SK-N-SH (cell line): Measurements from ENCODE around the gene TMPRSS15. TPM values are rescaled to one million over a fixed set of nuclear protein-coding genes. Genes with fewer than 3 reads are reported as not detected.

Experiments
- CTCF ChIA-PET: fragments of 300-600, 350-600 bp; formaldehyde crosslinking; extraction: SDS; loops from one replicate; lab custom pipeline; 2021; lab: Yijun Ruan, JAX
- POLR2A ChIA-PET: fragments of 350-600 bp; sonication (Branson Sonifier 250); formaldehyde crosslinking; extraction: SDS; loops from one replicate; lab custom pipeline; 2020; ENCODE audit warnings: antibody characterized with exemption, inconsistent platforms; lab: Yijun Ruan, JAX
- DNase-seq: peaks from one replicate; pipeline ENCODE4 v3.0.0; 2012
- H2AFZ ChIP-seq: fragments of 200-600 bp; sonication (generic); 2 replicates; pipeline ENCODE4 v1.8.1; 2016; ENCODE audit warnings: antibody characterized with exemption, mild to moderate bottlenecking, low read depth
- H3F3A ChIP-seq: fragments of 200-600 bp; sonication (generic); replicated peaks from 2 replicates; pipeline ENCODE3; 2016; ENCODE audit warnings: antibody characterized with exemption, mild to moderate bottlenecking; ENCODE audit not compliant: insufficient read depth
- H3K27ac ChIP-seq, 2 experiments: fragments of 200-500 bp in 1 of 2; fragments of 200-600 bp in 1 of 2; sonication (Bioruptor generic) in 1 of 2; sonication (generic), shearing (Covaris generic) in 1 of 2; 2 replicates each; pipeline versions ENCODE4 v1.5.1 to v1.6.1; 2014 to 2016; ENCODE audit warnings: low read depth in 2 of 2, inconsistent platforms in 1 of 2, low read length in 1 of 2, mild to moderate bottlenecking in 1 of 2, mixed read lengths in 1 of 2
- H3K27me3 ChIP-seq: fragments of 200-600 bp; sonication (generic), shearing (Covaris generic); 2 replicates; pipeline ENCODE4 v1.6.1; 2016; ENCODE audit warnings: mixed run types; ENCODE audit not compliant: insufficient read depth
- H3K36me3 ChIP-seq, 2 experiments: fragments of 200-500 bp in 1 of 2; fragments of 200-600 bp in 1 of 2; sonication (Bioruptor generic) in 1 of 2; sonication (generic) in 1 of 2; replicated peaks in 1 of 2; 2 replicates each; pipeline versions ENCODE3 to v1.5.1; 2014 to 2016; ENCODE audit warnings: low read length in 1 of 2, mild to moderate bottlenecking in 1 of 2; ENCODE audit not compliant: insufficient read depth in 2 of 2, control insufficient read depth in 1 of 2
- H3K4me1 ChIP-seq, 2 experiments: fragments of 200-500 bp in 1 of 2; fragments of 200-600 bp in 1 of 2; sonication (Bioruptor generic) in 1 of 2; sonication (generic), shearing (Covaris generic) in 1 of 2; 2 replicates each; pipeline versions ENCODE4 v1.5.1 to v1.6.1; 2014 to 2016; ENCODE audit warnings: low read depth in 1 of 2, low read length in 1 of 2, mixed run types in 1 of 2; ENCODE audit not compliant: insufficient read depth in 2 of 2, control insufficient read depth in 1 of 2
- H3K4me2 ChIP-seq: fragments of 200-600 bp; sonication (generic), shearing (Covaris generic); 2 replicates; pipeline ENCODE4 v1.6.1; 2017; ENCODE audit warnings: mixed run types
- H3K4me3 ChIP-seq, 2 experiments: fragments of 200-500 bp in 1 of 2; fragments of 200-600 bp in 1 of 2; sonication (Bioruptor generic) in 1 of 2; sonication (generic), shearing (Covaris generic) in 1 of 2; 2 replicates each; pipeline versions ENCODE4 v1.5.1 to v1.8.1; 2014 to 2016; ENCODE audit warnings: low read depth in 2 of 2, inconsistent platforms in 1 of 2, low read length in 1 of 2, mild to moderate bottlenecking in 1 of 2, mixed read lengths in 1 of 2, moderate library complexity in 1 of 2
- H3K79me2 ChIP-seq: fragments of 200-600 bp; sonication (generic); 2 replicates; pipeline ENCODE4 v1.8.1; 2017; ENCODE audit warnings: mild to moderate bottlenecking; ENCODE audit not compliant: insufficient read depth
- H3K9ac ChIP-seq: fragments of 200-600 bp; sonication (generic); 2 replicates; pipeline ENCODE4 v1.6.1; 2017; ENCODE audit warnings: mixed run types
- H3K9me2 ChIP-seq: fragments of 200-600 bp; sonication (generic); 2 replicates; pipeline ENCODE4 v1.6.1; 2017; ENCODE audit warnings: mixed run types
- H3K9me3 ChIP-seq: fragments of 200-600 bp; sonication (generic); 2 replicates; pipeline ENCODE4 v1.6.1; 2017; ENCODE audit warnings: mixed run types, mild to moderate bottlenecking, moderate library complexity
- H4K20me1 ChIP-seq: fragments of 200-600 bp; sonication (generic); 2 replicates; pipeline ENCODE4 v1.6.1; 2017; ENCODE audit warnings: mild to moderate bottlenecking, mixed run types; ENCODE audit not compliant: insufficient read depth
- CHD2 ChIP-seq: fragments of 150-350 bp; IDR thresholded peaks from 2 replicates; pipeline ENCODE4 v1.6.1; 2018; ENCODE audit warnings: low read length; ENCODE audit not compliant: partially characterized antibody
- CTCF ChIP-seq: fragments of 200-600 bp; sonication (generic); IDR thresholded peaks from 2 replicates; pipeline ENCODE4 v1.6.1; 2017; ENCODE audit warnings: antibody characterized with exemption, mild to moderate bottlenecking, moderate library complexity
- FOXM1 ChIP-seq: IDR thresholded peaks from 2 replicates; pipeline ENCODE4 v1.4.0; 2012; ENCODE audit warnings: low read depth, mild to moderate bottlenecking
- PBX3 ChIP-seq: IDR thresholded peaks from 2 replicates; pipeline ENCODE4; 2012
- REST ChIP-seq: IDR thresholded peaks from 2 replicates; pipeline ENCODE4 v1.6.1; 2012; ENCODE audit warnings: mild to moderate bottlenecking, low read depth, low read length, moderate library complexity
- SIN3A ChIP-seq: IDR thresholded peaks from 2 replicates; pipeline ENCODE4 v1.6.1; 2012; ENCODE audit warnings: low read depth, mild to moderate bottlenecking, low read length, moderate library complexity, borderline replicate concordance
- TCF12 ChIP-seq: IDR thresholded peaks from 2 replicates; pipeline ENCODE4 v1.4.0; 2012
- USF1 ChIP-seq: IDR thresholded peaks from 2 replicates; pipeline ENCODE4 v1.4.0; 2012; ENCODE audit warnings: low read depth, borderline replicate concordance
- USF2 ChIP-seq: fragments of 150-350 bp; IDR thresholded peaks from 2 replicates; pipeline ENCODE4 v1.6.1; 2017; ENCODE audit warnings: antibody characterized with exemption, low read length, low read depth, borderline replicate concordance
- YY1 ChIP-seq: IDR thresholded peaks from 2 replicates; pipeline ENCODE4 v1.4.0; 2012; ENCODE audit warnings: low read depth, mild to moderate bottlenecking
- WGBS: methylation state at CpG from one replicate; pipeline ENCODE4 v1.1.6; 2017; ENCODE audit warnings: low lambda C conversion rate; 5-methylcytosine and 5-hydroxymethylcytosine counted together
- polyA plus RNA-seq, 3 experiments: library from polyadenylated mRNA; depleted of rRNA; stranded (reverse); fragments of >200 nt; gene quantifications; 2 replicates each; pipeline ENCODE4 v1.2.3, GENCODE V29; 2012

Gene TMPRSS15
- polyA plus RNA-seq, 1 of the 3 experiments (the other 2 are of a cell fraction), result 0.03 TPM

- no peaks in the 10 kb centered on the region for H3K79me2 ChIP-seq
- POLR2A ChIA-PET, result no interaction called here
- CTCF ChIA-PET, result no interaction called here
- WGBS, result 2% methylated on average over 4 of the region's 4 CpGs
- H3K36me3 ChIP-seq, result no peaks in the 10 kb centered on the region
- no peaks in the 10 kb centered on the region for H3F3A ChIP-seq
- H3K27me3 ChIP-seq, result no peaks in the 10 kb centered on the region
- H3K27ac ChIP-seq, result no peak overlapping the region
- TF ChIP-seq PBX3 (no peak), USF2 (no peak), REST (no peak), CTCF (no peak), YY1 (no peak), TCF12 (no peak), USF1 (no peak), SIN3A (no peak), CHD2 (no peak), FOXM1 (no peak)
- no peaks in the 10 kb centered on the region for H4K20me1 ChIP-seq
- H3K9me2 ChIP-seq, result no peaks in the 10 kb centered on the region
- no peak overlapping the region for H2AFZ ChIP-seq
- no peak overlapping the region for H3K9ac ChIP-seq
- H3K4me3 ChIP-seq, result no peak overlapping the region
- no peaks in the 10 kb centered on the region for H3K9me3 ChIP-seq
- no peak overlapping the region for H3K4me2 ChIP-seq
- DNase-seq, result no peak
- no peaks in the 10 kb centered on the region for H3K4me1 ChIP-seq
Observed at GRCh38 chr21:18424276-18424675, 20.7 kb upstream of the TMPRSS15 start.
